HFFc6 (cell line): ENCODE measurements around the gene CEMP1. TPM values are rescaled to one million over a fixed set of nuclear protein-coding genes. Genes with fewer than 3 reads are reported as not detected.

Source experiments
- DNase-seq: peaks from one replicate; pipeline ENCODE4 v3.0.0-alpha.2; 2018
- H3K27ac Mint-ChIP-seq: 2 replicates; pipeline ENCODE4 v1.8.0; 2020; ENCODE audit warnings: mild to moderate bottlenecking, mixed read lengths
- H3K27me3 Mint-ChIP-seq: 2 replicates; pipeline ENCODE4 v1.8.0; 2021; ENCODE audit warnings: mild to moderate bottlenecking, moderate library complexity, mixed read lengths; ENCODE audit not compliant: insufficient read depth
- H3K36me3 Mint-ChIP-seq: 2 replicates; pipeline ENCODE4 v1.8.0; 2021; ENCODE audit warnings: low read depth, mixed read lengths
- H3K4me1 Mint-ChIP-seq: 2 replicates; pipeline ENCODE4 v1.8.0; 2020; ENCODE audit warnings: low read depth, mixed read lengths
- H3K4me3 Mint-ChIP-seq: 2 replicates; pipeline ENCODE4 v1.8.0; 2020; ENCODE audit warnings: mild to moderate bottlenecking, moderate library complexity, mixed read lengths
- H3K9me3 Mint-ChIP-seq: 2 replicates; pipeline ENCODE4 v1.8.0; 2020; ENCODE audit warnings: mild to moderate bottlenecking, mixed read lengths
- CTCF ChIP-seq: fragments of 200-600 bp; sonication (generic); IDR thresholded peaks from 2 replicates; pipeline ENCODE4 v1.5.0; 2021; ENCODE audit warnings: antibody characterized with exemption, mild to moderate bottlenecking
- total RNA-seq, 6 experiments: library from RNA; stranded (reverse); fragmentation: NEBNext Ultra II Directional; extraction: Animal tissue kit (Norgen Biotek cat#: 25700); gene quantifications; 2 replicates in 1 of 6; 3 replicates in 5 of 6; pipeline ENCODE4 v1.2.3, GENCODE V29; 2021

The CEMP1 gene
- total RNA-seq, 6 experiments from 2014 or later, result not detected

- Mint-ChIP-seq H3K4me3 (peak overlapping the region; percentile 17; the same call in 1 of the 2 replicates), H3K4me1 (peaks cover 53% of the 10 kb centered on the region), H3K27ac (peak overlapping the region; percentile 18), H3K27me3 (peaks cover 26% of the 10 kb centered on the region), H3K36me3 (peaks cover 34% of the 10 kb centered on the region), H3K9me3 (no peaks in the 10 kb centered on the region)
- no peak for DNase-seq
- no peak for TF ChIP-seq CTCF
Observed at GRCh38 chr16:2517954-2518605, 13.1 kb downstream of the CEMP1 start.

- H3K27ac Mint-ChIP-seq, result peak overlapping the region; percentile 78
- H3K9me3 Mint-ChIP-seq, result no peaks in the 10 kb centered on the region
- peaks cover 22% of the 10 kb centered on the region for H3K27me3 Mint-ChIP-seq
- peaks cover 34% of the 10 kb centered on the region for H3K36me3 Mint-ChIP-seq
- no peak for DNase-seq
- H3K4me1 Mint-ChIP-seq, result peaks cover 66% of the 10 kb centered on the region
- peak overlapping the region; percentile 93 for H3K4me3 Mint-ChIP-seq
- TF ChIP-seq CTCF, result no peak
Observed at GRCh38 chr16:2516391-2517240, 14.6 kb downstream of the CEMP1 start.

- Mint-ChIP-seq H3K9me3 (no peaks in the 10 kb centered on the region), H3K27me3 (peaks cover 14% of the 10 kb centered on the region), H3K27ac (peak overlapping the region; percentile 93), H3K4me3 (peak overlapping the region; percentile 93), H3K4me1 (peaks cover 68% of the 10 kb centered on the region), H3K36me3 (peaks cover 29% of the 10 kb centered on the region)
- TF ChIP-seq CTCF, result no peak
- no peak for DNase-seq
Observed at GRCh38 chr16:2515180-2515851, 15.9 kb downstream of the CEMP1 start.

- H3K36me3 Mint-ChIP-seq, result peaks cover 23% of the 10 kb centered on the region
- peaks cover 10% of the 10 kb centered on the region for H3K27me3 Mint-ChIP-seq
- TF ChIP-seq CTCF, result no peak
- peaks cover 62% of the 10 kb centered on the region for H3K4me1 Mint-ChIP-seq
- H3K4me3 Mint-ChIP-seq, result peak overlapping the region; percentile 93
- peak overlapping the region; percentile 93 for H3K27ac Mint-ChIP-seq
- no peak for DNase-seq
- H3K9me3 Mint-ChIP-seq, result no peaks in the 10 kb centered on the region
Observed at GRCh38 chr16:2514333-2515179, 16.7 kb downstream of the CEMP1 start.
